Measurements from ENCODE around the gene DNAJC4. TPM values are rescaled to one million over a fixed set of nuclear protein-coding genes. Genes with fewer than 3 reads are reported as not detected.

DNAJC4 gene
- polyA plus RNA-seq, 2 of the 4 experiments (the other 2 are of a cell fraction) = 9.8 to 16.2 TPM

DNA sequence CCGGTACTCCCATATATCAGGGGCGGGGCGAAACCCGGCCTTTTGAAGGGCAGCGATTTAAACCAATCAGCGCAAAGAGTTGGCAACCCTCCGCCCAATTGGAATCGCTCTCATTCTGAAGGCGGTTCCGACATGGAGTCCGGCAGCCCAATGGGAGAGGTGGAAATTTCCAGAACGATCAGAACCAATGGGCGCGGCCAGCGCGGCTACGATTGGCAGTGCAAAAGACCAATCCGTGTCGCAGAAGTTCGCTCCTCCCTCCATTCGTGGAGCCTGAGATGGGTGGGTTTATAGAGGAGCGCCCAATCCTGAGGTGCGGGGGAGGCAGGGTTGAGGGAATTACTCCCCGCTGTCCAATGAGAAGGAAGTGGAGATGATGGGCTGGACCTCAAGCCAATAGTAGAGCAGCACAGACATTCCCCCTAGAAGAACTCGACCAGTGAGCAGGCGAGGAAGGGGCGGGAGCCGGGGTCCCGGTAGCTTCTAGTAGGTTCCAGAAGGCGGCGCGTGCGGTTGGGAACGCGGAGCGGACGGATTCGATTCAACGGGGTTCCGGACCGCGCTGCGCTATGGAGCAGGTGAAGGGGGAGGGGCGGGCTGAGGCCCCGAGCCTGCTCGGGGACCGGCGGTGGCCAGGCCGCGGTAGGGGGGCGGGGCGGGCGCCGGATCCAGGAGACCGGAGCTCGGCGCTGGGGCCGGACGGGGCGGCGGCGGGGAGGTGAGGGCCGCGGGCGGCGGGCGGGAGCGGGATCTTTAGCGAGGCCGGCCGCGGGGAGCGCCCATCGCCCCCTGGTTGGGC, 44.5 kb upstream of the DNAJC4 start, which contains the start of gene STIP1:
TSS of gene STIP1 (plus strand) at position 479 of the 799 bp plus-strand sequence. CDS start at position 570, 91 bp downstream.
- ChIA-PET POLR2A (interaction anchor here (0.6 to 2.3 kb wide), 20 partner anchors 10 to 247 kb away, joined by 3 to 22 read pairs (median 4); partner anchors contain the start of genes COX8A, FKBP2, GPR137 and MACROD1), CTCF (interaction anchor here (0.8 to 3.4 kb wide), 16 partner anchors 10 to 188 kb away, joined by 3 to 29 read pairs (median 4); partner anchors contain the start of genes FERMT3, FKBP2 and MACROD1)
- peaks cover 26% of the 10 kb centered on the region for H3K4me1 ChIP-seq
- H3K27ac ChIP-seq = peak within 1 kb of the TSS; percentile 79 to 96
- no peaks in the 10 kb centered on the region for H3K9me3 ChIP-seq
- 1% methylated on average over 28 of the region's 74 CpGs for WGBS (ENCODE audit: missing lambda C conversion rate)
- DNase-seq (ENCODE audit: low read depth in 1 of 2, low spot score in 1 of 2) (peak; percentile 99 to 100), ATAC-seq (peak; percentile 84 to 93), FAIRE-seq (peak; percentile 85)
- peak within 1 kb of the TSS; percentile 81 for H3K4me2 ChIP-seq
- TF ChIP-seq KDM1A (IDR thresholded peaks at IDR 0.05; ENCODE audit: low read depth) (no peak), HMGXB4 (CRISPR knock-in tag; IDR thresholded peaks at IDR 0.05; ENCODE audit: borderline replicate concordance) (no peak), KDM5A (IDR thresholded peaks at IDR 0.05) (no peak), RAD21 (conservative IDR thresholded peaks at IDR 0.05 in 1 of 2, IDR thresholded peaks at IDR 0.05 in 1 of 2) (no peak), EHF (CRISPR knock-in tag; IDR thresholded peaks at IDR 0.05) (no peak), HDAC2 (IDR thresholded peaks at IDR 0.05) (no peak), TP53 (CRISPR knock-in tag; IDR thresholded peaks at IDR 0.05) (no peak), HOXB5 (CRISPR knock-in tag; IDR thresholded peaks at IDR 0.05) (no peak), HOXB13 (CRISPR knock-in tag; IDR thresholded peaks at IDR 0.05; ENCODE audit: low read depth) (no peak), MAFK (IDR thresholded peaks at IDR 0.05; ENCODE audit: partially characterized antibody) (no peak), POLR2A (IDR thresholded peaks at IDR 0.05; ENCODE audit: low read length) (peak; percentile 79), CHD4 (IDR thresholded peaks at IDR 0.05; ENCODE audit: borderline replicate concordance) (no peak), CTCF (IDR thresholded peaks at IDR 0.05) (no peak), CHD2 (IDR thresholded peaks at IDR 0.05; ENCODE audit: low read length, partially characterized antibody) (peak; percentile 52), MYC (IDR thresholded peaks at IDR 0.05; ENCODE audit: borderline replicate concordance, low read length) (peak; percentile 71; the same call in 1 of the 2 replicates), CBX8 (IDR thresholded peaks at IDR 0.05) (no peak), ZC3H11A (IDR thresholded peaks at IDR 0.05) (no peak), TFCP2L1 (CRISPR knock-in tag; IDR thresholded peaks at IDR 0.05) (no peak), EP300 (IDR thresholded peaks at IDR 0.05) (no peak), JUN (IDR thresholded peaks at IDR 0.05) (no peak; a peak in 1 of 5 replicates), ESRRA (IDR thresholded peaks at IDR 0.05; ENCODE audit: borderline replicate concordance, low read length) (no peak), CEBPB (IDR thresholded peaks at IDR 0.05) (no peak)
- TF ChIP-seq, protein P1, sequence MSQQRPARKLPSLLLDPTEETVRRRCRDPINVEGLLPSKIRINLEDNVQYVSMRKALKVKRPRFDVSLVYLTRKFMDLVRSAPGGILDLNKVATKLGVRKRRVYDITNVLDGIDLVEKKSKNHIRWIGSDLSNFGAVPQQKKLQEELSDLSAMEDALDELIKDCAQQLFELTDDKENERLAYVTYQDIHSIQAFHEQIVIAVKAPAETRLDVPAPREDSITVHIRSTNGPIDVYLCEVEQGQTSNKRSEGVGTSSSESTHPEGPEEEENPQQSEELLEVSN (IDR thresholded peaks at IDR 0.05; ENCODE audit: borderline replicate concordance, low read depth) = peak; percentile 58; the same call in 1 of the 2 replicates
- TF ChIP-seq, protein P2, sequence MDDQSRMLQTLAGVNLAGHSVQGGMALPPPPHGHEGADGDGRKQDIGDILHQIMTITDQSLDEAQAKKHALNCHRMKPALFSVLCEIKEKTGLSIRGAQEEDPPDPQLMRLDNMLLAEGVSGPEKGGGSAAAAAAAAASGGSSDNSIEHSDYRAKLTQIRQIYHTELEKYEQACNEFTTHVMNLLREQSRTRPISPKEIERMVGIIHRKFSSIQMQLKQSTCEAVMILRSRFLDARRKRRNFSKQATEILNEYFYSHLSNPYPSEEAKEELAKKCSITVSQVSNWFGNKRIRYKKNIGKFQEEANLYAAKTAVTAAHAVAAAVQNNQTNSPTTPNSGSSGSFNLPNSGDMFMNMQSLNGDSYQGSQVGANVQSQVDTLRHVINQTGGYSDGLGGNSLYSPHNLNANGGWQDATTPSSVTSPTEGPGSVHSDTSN (IDR thresholded peaks at IDR 0.05) = peak; percentile 98
- TF ChIP-seq, protein P3, sequence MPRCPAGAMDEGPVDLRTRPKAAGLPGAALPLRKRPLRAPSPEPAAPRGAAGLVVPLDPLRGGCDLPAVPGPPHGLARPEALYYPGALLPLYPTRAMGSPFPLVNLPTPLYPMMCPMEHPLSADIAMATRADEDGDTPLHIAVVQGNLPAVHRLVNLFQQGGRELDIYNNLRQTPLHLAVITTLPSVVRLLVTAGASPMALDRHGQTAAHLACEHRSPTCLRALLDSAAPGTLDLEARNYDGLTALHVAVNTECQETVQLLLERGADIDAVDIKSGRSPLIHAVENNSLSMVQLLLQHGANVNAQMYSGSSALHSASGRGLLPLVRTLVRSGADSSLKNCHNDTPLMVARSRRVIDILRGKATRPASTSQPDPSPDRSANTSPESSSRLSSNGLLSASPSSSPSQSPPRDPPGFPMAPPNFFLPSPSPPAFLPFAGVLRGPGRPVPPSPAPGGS (IDR thresholded peaks at IDR 0.05) = no peak
- TF ChIP-seq, protein P4, sequence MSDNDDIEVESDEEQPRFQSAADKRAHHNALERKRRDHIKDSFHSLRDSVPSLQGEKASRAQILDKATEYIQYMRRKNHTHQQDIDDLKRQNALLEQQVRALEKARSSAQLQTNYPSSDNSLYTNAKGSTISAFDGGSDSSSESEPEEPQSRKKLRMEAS (IDR thresholded peaks at IDR 0.05) = peak; percentile 93
- peak within 1 kb of the TSS; percentile 52 for H3K4me3 ChIP-seq

Measured in A549 (cell line).